COLO829 (cell line): Measurements from ENCODE around the gene AHDC1.

Source experiments
- DNase-seq: peaks from one replicate; pipeline ENCODE4 v3.0.0; 2012; ENCODE audit warnings: low spot score

Gene AHDC1

GRCh38 chr1:27527223-27527889 is 76.6 kb downstream of the AHDC1 start:
- DNase-seq = no peak

- DNase-seq = no peak
Measured at GRCh38 chr1:27526569-27527222, 77.2 kb downstream of the AHDC1 start.

GRCh38 chr1:27525296-27526272 is 78.4 kb downstream of the AHDC1 start:
- DNase-seq = no peak

GRCh38 chr1:27523337-27524020 is 80.5 kb downstream of the AHDC1 start:
- no peak for DNase-seq

- DNase-seq = no peak
Measured at GRCh38 chr1:27522432-27523336, 81.3 kb downstream of the AHDC1 start.

- DNase-seq = no peak
Measured at GRCh38 chr1:27521861-27522431, 82.0 kb downstream of the AHDC1 start.

GRCh38 chr1:27521336-27521831 is 82.6 kb downstream of the AHDC1 start:
- no peak for DNase-seq

- DNase-seq = no peak
Measured at GRCh38 chr1:27520651-27521050, 83.3 kb downstream of the AHDC1 start.

- DNase-seq = no peak
Measured at GRCh38 chr1:27519331-27520258, 84.3 kb downstream of the AHDC1 start.

- DNase-seq = no peak
Measured at GRCh38 chr1:27518808-27519207, 85.1 kb downstream of the AHDC1 start.

- no peak for DNase-seq
Measured at GRCh38 chr1:27517907-27518718, 85.8 kb downstream of the AHDC1 start.

- DNase-seq = no peak
Measured at GRCh38 chr1:27517301-27517700, 86.6 kb downstream of the AHDC1 start.

- DNase-seq = no peak
Measured at GRCh38 chr1:27515626-27516025, 88.3 kb downstream of the AHDC1 start.

GRCh38 chr1:27513958-27514357 is 90.0 kb downstream of the AHDC1 start:
- no peak for DNase-seq

GRCh38 chr1:27513528-27513927 is 90.4 kb downstream of the AHDC1 start:
- DNase-seq = no peak

GRCh38 chr1:27509127-27510080 is 94.5 kb downstream of the AHDC1 start:
- DNase-seq = no peak

- DNase-seq = no peak
Measured at GRCh38 chr1:27507960-27508665, 95.8 kb downstream of the AHDC1 start.
